H1 (cell line): Measurements from ENCODE around the gene INO80. TPM values are rescaled to one million over a fixed set of nuclear protein-coding genes. Genes with fewer than 3 reads are reported as not detected.

Experiments used
- CTCF ChIA-PET: fragments of 300-600 bp; sonication (Branson Sonifier 250); formaldehyde crosslinking; loops from one replicate; lab custom pipeline; 2021; ENCODE audit not compliant: partially characterized antibody; lab: Charles Lee
- POLR2A ChIA-PET: fragments of 300-600 bp; sonication (Branson Sonifier 250); formaldehyde crosslinking; loops from one replicate; lab custom pipeline; 2021; ENCODE audit warnings: inconsistent platforms; ENCODE audit not compliant: partially characterized antibody; lab: Charles Lee
- DNase-seq, 2 experiments: peaks; one replicate each; pipeline versions ENCODE4 v3.0.0 to v3.0.0-alpha.2; 2010 to 2022; ENCODE audit warnings: low spot score in 2 of 2, low read depth in 1 of 2, mixed read lengths in 1 of 2
- FAIRE-seq: peaks from 2 replicates; lab custom pipeline; 2011; peaks lifted over from hg19 to GRCh38; lab: Jason Lieb, UNC
- H2AFZ ChIP-seq: 2 replicates; pipeline ENCODE4 v1.8.1; 2012; ENCODE audit warnings: low read length, inconsistent platforms
- H2AK5ac ChIP-seq: 2 replicates; pipeline ENCODE4 v1.6.1; 2013; ENCODE audit warnings: low read depth, low read length
- H2BK120ac ChIP-seq: replicated peaks from 2 replicates; pipeline ENCODE3; 2013; ENCODE audit warnings: low read depth, low read length, inconsistent platforms
- H2BK12ac ChIP-seq: 2 replicates; pipeline ENCODE4 v1.6.1; 2013; ENCODE audit warnings: low read depth, low read length
- H2BK15ac ChIP-seq: 2 replicates; pipeline ENCODE4 v1.6.1; 2013; ENCODE audit warnings: low read length
- H2BK20ac ChIP-seq: 2 replicates; pipeline ENCODE4 v1.6.1; 2013; ENCODE audit warnings: low read length
- H2BK5ac ChIP-seq: 2 replicates; pipeline ENCODE4 v1.6.1; 2013; ENCODE audit warnings: low read depth, low read length
- H3K14ac ChIP-seq: 2 replicates; pipeline ENCODE4 v1.6.1; 2013; ENCODE audit warnings: inconsistent platforms; ENCODE audit not compliant: insufficient read length
- H3K18ac ChIP-seq: 2 replicates; pipeline ENCODE4 v1.6.1; 2013; ENCODE audit warnings: low read length; ENCODE audit errors: extremely low read depth
- H3K23ac ChIP-seq: 2 replicates; pipeline ENCODE4 v1.6.1; 2013; ENCODE audit warnings: inconsistent platforms; ENCODE audit not compliant: insufficient read length
- H3K23me2 ChIP-seq: 2 replicates; pipeline ENCODE4 v1.6.1; 2013; ENCODE audit warnings: low read depth, low read length
- H3K27ac ChIP-seq: 2 replicates; pipeline ENCODE4 v1.6.1; 2011; ENCODE audit warnings: low read depth, low read length, inconsistent platforms
- H3K27me3 ChIP-seq, 4 experiments: replicated peaks in 1 of 4; 1 replicate in 1 of 4; 2 replicates in 3 of 4; pipeline versions ENCODE4 v1.6.1 to v1.8.1; 2011 to 2013; ENCODE audit warnings: low read length in 3 of 4, mild to moderate bottlenecking in 3 of 4, inconsistent platforms in 2 of 4, mixed read lengths in 2 of 4, moderate library complexity in 1 of 4; ENCODE audit not compliant: control insufficient read depth in 3 of 4, insufficient read depth in 3 of 4; ENCODE audit errors: extremely low read depth in 1 of 4
- H3K36me3 ChIP-seq, 4 experiments: 2 replicates each; pipeline versions ENCODE4 v1.6.1 to v1.8.1; 2011 to 2013; ENCODE audit warnings: mild to moderate bottlenecking in 4 of 4, low read length in 3 of 4, moderate library complexity in 2 of 4, control low read depth in 1 of 4, inconsistent platforms in 1 of 4; ENCODE audit not compliant: insufficient read depth in 4 of 4, control insufficient read depth in 2 of 4
- H3K4ac ChIP-seq: replicated peaks from 2 replicates; pipeline ENCODE3; 2013; ENCODE audit warnings: low read length, low read depth, mixed read lengths, inconsistent platforms; ENCODE audit not compliant: insufficient read length
- H3K4me1 ChIP-seq, 4 experiments: replicated peaks in 1 of 4; 1 replicate in 1 of 4; 2 replicates in 3 of 4; pipeline versions ENCODE4 v1.6.1 to v1.8.1; 2011 to 2013; ENCODE audit warnings: low read length in 3 of 4, inconsistent platforms in 2 of 4, mixed read lengths in 1 of 4; ENCODE audit not compliant: insufficient read depth in 4 of 4, control insufficient read depth in 3 of 4
- H3K4me2 ChIP-seq, 2 experiments: 2 replicates each; pipeline versions ENCODE4 v1.6.1 to v1.8.1; 2011 to 2013; ENCODE audit warnings: low read depth in 2 of 2, low read length in 2 of 2, control low read depth in 1 of 2, inconsistent platforms in 1 of 2, mild to moderate bottlenecking in 1 of 2; ENCODE audit not compliant: insufficient read depth in 1 of 2
- H3K4me3 ChIP-seq, 4 experiments: fragments of 200-600, 300-600 bp in 1 of 4; sonication (generic), shearing (Covaris generic), sonication (Bioruptor Twin) in 1 of 4; 2 replicates each; pipeline versions ENCODE4 v1.5.1 to v1.8.1; 2011 to 2016; ENCODE audit warnings: low read length in 4 of 4, low read depth in 3 of 4, control low read depth in 2 of 4, inconsistent platforms in 2 of 4, mild to moderate bottlenecking in 2 of 4, mixed read lengths in 1 of 4, moderate library complexity in 1 of 4; ENCODE audit not compliant: insufficient read depth in 2 of 4; ENCODE audit errors: extremely low read depth in 1 of 4
- H3K56ac ChIP-seq: replicated peaks from 2 replicates; pipeline ENCODE3; 2013; ENCODE audit warnings: low read depth, mild to moderate bottlenecking, mixed read lengths, low read length, inconsistent platforms; ENCODE audit not compliant: insufficient read length
- H3K79me1 ChIP-seq: 2 replicates; pipeline ENCODE4 v1.6.1; 2013; ENCODE audit warnings: low read depth, low read length, control low read depth
- H3K79me2 ChIP-seq, 2 experiments: 2 replicates each; pipeline versions ENCODE4 v1.6.1 to v1.8.1; 2012 to 2013; ENCODE audit warnings: low read length in 2 of 2, mild to moderate bottlenecking in 2 of 2, inconsistent platforms in 1 of 2; ENCODE audit not compliant: insufficient read depth in 2 of 2, control insufficient read depth in 1 of 2
- H3K9ac ChIP-seq, 4 experiments: replicated peaks in 1 of 4; 1 replicate in 1 of 4; 2 replicates in 3 of 4; pipeline versions ENCODE4 v1.6.1 to v1.8.1; 2011 to 2013; ENCODE audit warnings: low read depth in 3 of 4, low read length in 3 of 4, control low read depth in 2 of 4, mild to moderate bottlenecking in 2 of 4, moderate library complexity in 2 of 4, inconsistent platforms in 1 of 4; ENCODE audit errors: extremely low read depth in 1 of 4
- H3K9me3 ChIP-seq, 2 experiments: 2 replicates each; pipeline versions ENCODE4 v1.6.1 to v1.8.1; 2012 to 2013; ENCODE audit warnings: mild to moderate bottlenecking in 2 of 2, moderate library complexity in 2 of 2, control low read depth in 1 of 2, inconsistent platforms in 1 of 2, low read depth in 1 of 2, low read length in 1 of 2, mixed read lengths in 1 of 2; ENCODE audit not compliant: insufficient read depth in 2 of 2
- H4K20me1 ChIP-seq, 2 experiments: replicated peaks in 1 of 2; 2 replicates each; pipeline versions ENCODE3 to v1.8.1; 2011 to 2013; ENCODE audit warnings: inconsistent platforms in 2 of 2, low read length in 2 of 2, mild to moderate bottlenecking in 1 of 2; ENCODE audit not compliant: insufficient read depth in 2 of 2, control insufficient read depth in 1 of 2
- H4K5ac ChIP-seq: 2 replicates; pipeline ENCODE4 v1.6.1; 2013; ENCODE audit warnings: low read length, low read depth, mixed read lengths, inconsistent platforms; ENCODE audit not compliant: insufficient read length
- H4K8ac ChIP-seq: 2 replicates; pipeline ENCODE4 v1.8.0; 2013; ENCODE audit warnings: mild to moderate bottlenecking, moderate library complexity, low read length, inconsistent platforms; ENCODE audit not compliant: insufficient read depth; ENCODE audit errors: extremely low read depth
- H4K91ac ChIP-seq: replicated peaks from 2 replicates; pipeline ENCODE3; 2013; ENCODE audit warnings: low read length, mixed read lengths, inconsistent platforms; ENCODE audit not compliant: insufficient read length
- CHD2 ChIP-seq: IDR thresholded peaks from 2 replicates; pipeline ENCODE4 v1.6.1; 2012; ENCODE audit warnings: low read length, improper control_type of control experiment
- CREB1 ChIP-seq: IDR thresholded peaks from 2 replicates; pipeline ENCODE4 v1.6.1; 2012; ENCODE audit warnings: inconsistent platforms
- CTBP2 ChIP-seq: IDR thresholded peaks from 2 replicates; pipeline ENCODE4 v1.7.0; 2011; ENCODE audit warnings: borderline replicate concordance, mild to moderate bottlenecking, moderate library complexity, mixed read lengths, low read length; ENCODE audit not compliant: insufficient read depth, insufficient read length
- GABPA ChIP-seq: IDR thresholded peaks from 2 replicates; pipeline ENCODE4 v1.6.1; 2011; ENCODE audit warnings: mild to moderate bottlenecking, low read length, moderate library complexity, borderline replicate concordance; ENCODE audit not compliant: insufficient read depth
- JUND ChIP-seq: IDR thresholded peaks from 2 replicates; pipeline ENCODE4 v1.6.1; 2011; ENCODE audit warnings: mild to moderate bottlenecking, improper control_type of control experiment, low read length
- MAFK ChIP-seq: IDR thresholded peaks from 2 replicates; pipeline ENCODE4 v1.6.1; 2012; ENCODE audit warnings: low read depth, mild to moderate bottlenecking, improper control_type of control experiment, low read length
- NANOG ChIP-seq: IDR thresholded peaks from 2 replicates; pipeline ENCODE4 v1.6.1; 2011; ENCODE audit warnings: low read length, low read depth, mild to moderate bottlenecking, inconsistent platforms; ENCODE audit not compliant: insufficient read depth, poor library complexity, severe bottlenecking
- RAD21 ChIP-seq, 2 experiments: IDR thresholded peaks in 1 of 2; conservative IDR thresholded peaks in 1 of 2; 2 replicates each; pipeline ENCODE4 v1.6.1; 2011; ENCODE audit warnings: low read depth in 2 of 2, low read length in 2 of 2, improper control_type of control experiment in 1 of 2, inconsistent platforms in 1 of 2, mild to moderate bottlenecking in 1 of 2, moderate library complexity in 1 of 2
- SIRT6 ChIP-seq: IDR thresholded peaks from one replicate; pipeline ENCODE4 v1.7.1; 2012; ENCODE audit warnings: low read length, inconsistent platforms
- TBP ChIP-seq: IDR thresholded peaks from 2 replicates; pipeline ENCODE4 v1.6.1; 2011; ENCODE audit warnings: low read depth, low read length, improper control_type of control experiment
- TCF12 ChIP-seq: IDR thresholded peaks from 2 replicates; pipeline ENCODE4 v1.6.1; 2011; ENCODE audit warnings: low read depth, mild to moderate bottlenecking, low read length
- USF2 ChIP-seq: IDR thresholded peaks from 2 replicates; pipeline ENCODE4 v1.6.1; 2011; ENCODE audit warnings: low read length, improper control_type of control experiment
- ZNF274 ChIP-seq: IDR thresholded peaks from 2 replicates; pipeline ENCODE4 v1.7.0; 2012; ENCODE audit warnings: low read length, borderline replicate concordance; ENCODE audit errors: extremely low read depth
- WGBS, 2 experiments: shearing (Covaris generic) in 1 of 2; methylation state at CpG; one replicate each; pipeline versions ENCODE4 v1.1.6 to v1.1.7; 2013 to 2015; ENCODE audit warnings: low lambda C conversion rate in 2 of 2, mixed read lengths in 2 of 2, inconsistent platforms in 1 of 2, low coverage in 1 of 2, missing lambda C conversion rate in 1 of 2; ENCODE audit not compliant: insufficient replicate concordance in 2 of 2, insufficient coverage in 1 of 2, insufficient read length in 1 of 2; ENCODE audit errors: extremely low coverage in 1 of 2, missing lambda C conversion rate in 1 of 2; 5-methylcytosine and 5-hydroxymethylcytosine counted together
- polyA plus RNA-seq, 7 experiments: library from polyadenylated mRNA; depleted of rRNA in 3 of 7; stranded (reverse) in 5 of 7; unstranded in 2 of 7; fragments of >200 nt in 5 of 7; fragments of 200-250 nt in 2 of 7; gene quantifications; 1 replicate in 5 of 7; 2 replicates in 1 of 7; 4 replicates in 1 of 7; pipeline versions ENCODE4 v1.2.1 to v1.2.3, GENCODE V29; 2011 to 2013; ENCODE audit warnings: missing spikeins in 2 of 7, mixed read lengths in 2 of 7
- total RNA-seq: library from RNA; stranded (reverse); fragmentation: NEBNext Ultra II Directional; extraction: Animal tissue kit (Norgen Biotek cat#: 25700); gene quantifications from 2 replicates; pipeline ENCODE4 v1.2.1, GENCODE V29; 2021

INO80 gene
- total and polyA plus RNA-seq, 2 of the 8 experiments (the other 6 are each of a cell fraction or from before 2014, with no cell fraction given), result 4.3 to 24.5 TPM

- H3K79me2 ChIP-seq, result no peaks in the 10 kb centered on the region
- WGBS, 2 experiments, result 96% methylated on average over 7 of the region's 7 CpGs; no CpG with 5 or more reads in 1 of the 2 experiments
- CTCF ChIA-PET, result interaction anchor here (1.1 to 2.2 kb wide), 3 partner anchors 11 to 35 kb away, joined by 4 to 7 read pairs (median 7); no protein-coding TSS in a partner anchor
- peaks cover 0 to 4% of the 10 kb centered on the region in 2 experiments for H4K20me1 ChIP-seq
- H4K5ac ChIP-seq, result no peak overlapping the region
- no peak overlapping the region for H3K27ac ChIP-seq
- H3K18ac ChIP-seq, result no peak overlapping the region
- no peak overlapping the region for H2AFZ ChIP-seq
- H3K4me1 ChIP-seq, result no peaks in the 10 kb centered on the region
- H2BK20ac ChIP-seq, result no peak overlapping the region
- H3K79me1 ChIP-seq, result no peaks in the 10 kb centered on the region
- FAIRE-seq (no peak), DNase-seq (no peak)
- H3K4me2 ChIP-seq, result no peak overlapping the region
- H2BK15ac ChIP-seq, result no peak overlapping the region
- H4K8ac ChIP-seq, result no peak overlapping the region
- no peak overlapping the region for H2AK5ac ChIP-seq
- POLR2A ChIA-PET, result no interaction called here
- H3K9ac ChIP-seq, result no peak overlapping the region
- H2BK5ac ChIP-seq, result no peak overlapping the region
- H2BK12ac ChIP-seq, result no peak overlapping the region
- no peak overlapping the region for H3K23ac ChIP-seq
- H3K36me3 ChIP-seq, result peaks cover 28 to 61% (median 47%) of the 10 kb centered on the region in 4 experiments
- H3K4ac ChIP-seq, result no peak overlapping the region
- H3K56ac ChIP-seq, result no peak overlapping the region
- H3K27me3 ChIP-seq, result no peaks in the 10 kb centered on the region
- no peak overlapping the region for H4K91ac ChIP-seq
- no peaks in the 10 kb centered on the region for H3K23me2 ChIP-seq
- no peak overlapping the region for H3K4me3 ChIP-seq
- no peak overlapping the region for H2BK120ac ChIP-seq
- H3K9me3 ChIP-seq, result no peaks in the 10 kb centered on the region
- H3K14ac ChIP-seq, result no peak overlapping the region
- TF ChIP-seq NANOG (no peak), SIRT6 (no peak), TBP (no peak), RAD21 (IDR thresholded peaks at IDR 0.05 in 1 of 2, conservative IDR thresholded peaks at IDR 0.05 in 1 of 2; ENCODE audit: low read depth in 2 of 2, low read length in 2 of 2) (no peak), TCF12 (no peak), GABPA (no peak), CTBP2 (no peak), CREB1 (no peak), JUND (no peak), ZNF274 (no peak), CHD2 (no peak), USF2 (no peak), MAFK (no peak)
Observed at GRCh38 chr15:40986820-40987219, 129.3 kb downstream of the INO80 start.
